K562 (cell line): ENCODE measurements around the gene SLCO2B1. TPM values are rescaled to one million over a fixed set of nuclear protein-coding genes. Genes with fewer than 3 reads are reported as not detected.
A peak's percentile ranks its signal among the peaks of the same experiment; 100 is the strongest.

ENCODE experiments used
- ATF6 ChIP-seq: sonication (generic); formaldehyde crosslinking; IDR thresholded peaks from 2 replicates; pipeline ENCODE4 v1.4.0; 2020; ENCODE audit warnings: mild to moderate bottlenecking, missing genetic modification reagents
- CCAR2 ChIP-seq: fragments of 200-400 bp; formaldehyde crosslinking; IDR thresholded peaks from 2 replicates; pipeline ENCODE4 v1.6.1; 2017; ENCODE audit warnings: mild to moderate bottlenecking, low read depth, low read length
- CTBP1 ChIP-seq: fragments of 450-650 bp; IDR thresholded peaks from 2 replicates; pipeline ENCODE4 v1.6.1; 2016; ENCODE audit warnings: borderline replicate concordance
- ESRRB ChIP-seq: fragments of 250-450 bp; sonication (Bioruptor Pico); IDR thresholded peaks from 2 replicates; pipeline ENCODE4 v1.5.0; 2020; ENCODE audit warnings: mild to moderate bottlenecking, moderate library complexity, borderline replicate concordance
- GABPB2 ChIP-seq: fragments of 250-450 bp; sonication (Bioruptor Pico); conservative IDR thresholded peaks from 2 replicates; pipeline ENCODE4 v1.5.1; 2021; ENCODE audit warnings: mild to moderate bottlenecking
- MCM3 ChIP-seq: fragments of 450-650 bp; IDR thresholded peaks from 2 replicates; pipeline ENCODE4 v1.6.1; 2016
- PHF20 ChIP-seq: fragments of 450-650 bp; IDR thresholded peaks from 2 replicates; pipeline ENCODE4 v1.6.1; 2018; ENCODE audit not compliant: partially characterized antibody
- RBM15 ChIP-seq: fragments of 200-400 bp; formaldehyde crosslinking; IDR thresholded peaks from 2 replicates; pipeline ENCODE4 v1.6.1; 2018; ENCODE audit warnings: mild to moderate bottlenecking, low read length, moderate library complexity; ENCODE audit not compliant: insufficient read depth
- SREBF1 ChIP-seq: fragments of 150-350 bp; IDR thresholded peaks from 2 replicates; pipeline ENCODE4 v1.6.1; 2014; ENCODE audit warnings: antibody characterized with exemption, low read depth, low read length, borderline replicate concordance
- STAG1 ChIP-seq: sonication (generic); formaldehyde crosslinking; IDR thresholded peaks from 2 replicates; pipeline ENCODE4 v1.5.0; 2020; ENCODE audit warnings: missing genetic modification reagents, borderline replicate concordance
- TBL1XR1 ChIP-seq, 2 experiments: IDR thresholded peaks; 2 replicates each; pipeline ENCODE4 v1.6.1; 2012; ENCODE audit warnings: improper control_type of control experiment in 2 of 2, low read length in 2 of 2, mild to moderate bottlenecking in 1 of 2
- TFAM ChIP-seq: fragments of 250-450 bp; sonication (Bioruptor Pico); conservative IDR thresholded peaks from 2 replicates; pipeline ENCODE4 v1.5.0; 2021; ENCODE audit warnings: mild to moderate bottlenecking, moderate library complexity
- U2AF1 ChIP-seq: fragments of 200-400 bp; formaldehyde crosslinking; optimal IDR thresholded peaks from 2 replicates; pipeline ENCODE3; 2017; ENCODE audit warnings: mild to moderate bottlenecking, low read depth, low read length, moderate library complexity
- USF2 ChIP-seq: sonication (generic); formaldehyde crosslinking; IDR thresholded peaks from 2 replicates; pipeline ENCODE4 v1.5.0; 2020; ENCODE audit warnings: missing genetic modification reagents
- ZBTB26 ChIP-seq: fragments of 450-650 bp; formaldehyde crosslinking; IDR thresholded peaks from 2 replicates; pipeline ENCODE4 v1.4.0; 2022; ENCODE audit warnings: missing genetic modification characterization
- ZNF121 ChIP-seq: sonication (generic); formaldehyde crosslinking; conservative IDR thresholded peaks from 2 replicates; pipeline ENCODE4 v1.8.0; 2022; ENCODE audit warnings: missing genetic modification reagents
- ZNF57 ChIP-seq: fragments of 450-650 bp; formaldehyde crosslinking; IDR thresholded peaks from 2 replicates; pipeline ENCODE4 v1.4.0; 2020; ENCODE audit warnings: mild to moderate bottlenecking, moderate library complexity
- ZNF764 ChIP-seq: fragments of 250-450 bp; sonication (Bioruptor Pico); IDR thresholded peaks from 2 replicates; pipeline ENCODE4 v1.4.0; 2020; ENCODE audit warnings: low read depth, mild to moderate bottlenecking, moderate library complexity
- polyA plus RNA-seq, 8 experiments: library from polyadenylated mRNA; depleted of rRNA in 4 of 8; stranded (reverse) in 5 of 8; unstranded in 3 of 8; fragments of >200 nt; fragmentation: Nextera tagmentation in 2 of 8; fragmentation: Illumina TruSeq in 1 of 8; extraction: Ambion mirVana in 2 of 8; extraction: Trizol in 1 of 8; gene quantifications; 2 replicates each; pipeline versions ENCODE4 v1.2.1 to v1.2.3, GENCODE V29; 2011 to 2014; ENCODE audit warnings: inconsistent platforms in 1 of 8, missing spikeins in 1 of 8
- total RNA-seq, 7 experiments: library from RNA; depleted of rRNA in 6 of 7; stranded (reverse); fragments of >200 nt in 6 of 7; fragmentation: Illumina TruSeq in 2 of 7; extraction: Trizol in 2 of 7; gene quantifications; 2 replicates each; pipeline versions ENCODE4 v1.2.1 to v1.2.3, GENCODE V29; 2011 to 2021; ENCODE audit warnings: low replicate concordance in 1 of 7
- TF ChIP-seq, protein P1 (sequence below): sonication (generic); formaldehyde crosslinking; IDR thresholded peaks from 2 replicates; pipeline ENCODE4 v1.8.0; 2023; ENCODE audit warnings: missing genetic modification reagents, mild to moderate bottlenecking, borderline replicate concordance

The SLCO2B1 gene
- total and polyA plus RNA-seq, 9 of the 15 experiments (the other 6 are each of a cell fraction or from before 2014, with no cell fraction given), result 0.70 to 14.7 (median 7.6) TPM

DNA sequence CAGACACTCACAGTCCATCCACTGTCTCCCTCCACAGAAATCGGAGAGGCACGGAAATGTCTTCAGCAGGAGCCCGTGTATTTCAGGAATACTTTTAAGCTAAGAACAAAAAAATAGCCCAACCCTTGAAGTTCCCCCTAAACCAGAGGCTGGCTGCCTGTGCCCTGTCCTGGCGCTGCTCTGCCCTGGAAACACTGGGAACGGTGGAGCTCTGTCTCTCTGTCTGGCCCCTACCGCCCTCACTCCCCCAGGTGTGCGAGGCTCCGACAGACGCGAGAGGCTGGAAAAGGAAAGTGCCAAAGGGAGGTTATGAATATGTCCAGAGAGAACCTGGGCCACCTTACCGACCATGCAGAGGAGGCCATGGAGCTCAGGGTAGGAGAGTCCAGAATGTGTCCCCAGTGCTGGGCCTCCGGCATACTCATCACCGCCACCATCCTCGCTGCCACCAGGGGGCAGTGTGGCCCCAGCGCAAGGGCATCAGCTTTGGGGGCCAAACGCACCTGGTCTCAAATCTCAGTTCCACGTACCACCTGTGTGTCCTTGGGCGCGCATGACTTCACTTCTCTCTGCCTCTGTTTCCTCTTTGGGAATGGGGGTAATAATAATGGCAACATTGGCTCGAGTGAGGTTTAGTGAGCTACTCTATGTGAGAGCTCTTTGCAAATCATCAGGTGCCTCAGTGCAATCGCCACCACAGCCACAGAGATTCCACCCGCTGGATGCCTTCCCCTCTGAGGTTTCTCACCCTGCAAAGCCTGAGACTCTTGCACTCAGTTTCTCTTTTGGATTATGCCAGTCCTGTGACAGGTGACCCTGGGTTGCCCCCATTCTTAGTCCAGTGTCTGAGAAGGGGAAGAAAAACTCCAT is 10.4 kb upstream of the SLCO2B1 start (continued):
- no peak for TF ChIP-seq U2AF1
- TF ChIP-seq STAG1 (CRISPR knock-in tag), result peak; percentile 31; the same call in 1 of the 2 replicates
- TF ChIP-seq GABPB2, result no peak
- no peak for TF ChIP-seq ZNF764 (CRISPR knock-in tag)
- TF ChIP-seq ZNF57 (CRISPR knock-in tag), result no peak
- no peak for TF ChIP-seq ESRRB (CRISPR knock-in tag)
- no peak for TF ChIP-seq SREBF1
- TF ChIP-seq PHF20, result no peak
- TF ChIP-seq RBM15, result no peak
- no peak for TF ChIP-seq TFAM (CRISPR knock-in tag)
- TF ChIP-seq CCAR2, result no peak
- peak; percentile 63; the same call in 1 of the 2 replicates for TF ChIP-seq CTBP1
- no peak for TF ChIP-seq USF2 (CRISPR knock-in tag)
- TF ChIP-seq, protein P1, sequence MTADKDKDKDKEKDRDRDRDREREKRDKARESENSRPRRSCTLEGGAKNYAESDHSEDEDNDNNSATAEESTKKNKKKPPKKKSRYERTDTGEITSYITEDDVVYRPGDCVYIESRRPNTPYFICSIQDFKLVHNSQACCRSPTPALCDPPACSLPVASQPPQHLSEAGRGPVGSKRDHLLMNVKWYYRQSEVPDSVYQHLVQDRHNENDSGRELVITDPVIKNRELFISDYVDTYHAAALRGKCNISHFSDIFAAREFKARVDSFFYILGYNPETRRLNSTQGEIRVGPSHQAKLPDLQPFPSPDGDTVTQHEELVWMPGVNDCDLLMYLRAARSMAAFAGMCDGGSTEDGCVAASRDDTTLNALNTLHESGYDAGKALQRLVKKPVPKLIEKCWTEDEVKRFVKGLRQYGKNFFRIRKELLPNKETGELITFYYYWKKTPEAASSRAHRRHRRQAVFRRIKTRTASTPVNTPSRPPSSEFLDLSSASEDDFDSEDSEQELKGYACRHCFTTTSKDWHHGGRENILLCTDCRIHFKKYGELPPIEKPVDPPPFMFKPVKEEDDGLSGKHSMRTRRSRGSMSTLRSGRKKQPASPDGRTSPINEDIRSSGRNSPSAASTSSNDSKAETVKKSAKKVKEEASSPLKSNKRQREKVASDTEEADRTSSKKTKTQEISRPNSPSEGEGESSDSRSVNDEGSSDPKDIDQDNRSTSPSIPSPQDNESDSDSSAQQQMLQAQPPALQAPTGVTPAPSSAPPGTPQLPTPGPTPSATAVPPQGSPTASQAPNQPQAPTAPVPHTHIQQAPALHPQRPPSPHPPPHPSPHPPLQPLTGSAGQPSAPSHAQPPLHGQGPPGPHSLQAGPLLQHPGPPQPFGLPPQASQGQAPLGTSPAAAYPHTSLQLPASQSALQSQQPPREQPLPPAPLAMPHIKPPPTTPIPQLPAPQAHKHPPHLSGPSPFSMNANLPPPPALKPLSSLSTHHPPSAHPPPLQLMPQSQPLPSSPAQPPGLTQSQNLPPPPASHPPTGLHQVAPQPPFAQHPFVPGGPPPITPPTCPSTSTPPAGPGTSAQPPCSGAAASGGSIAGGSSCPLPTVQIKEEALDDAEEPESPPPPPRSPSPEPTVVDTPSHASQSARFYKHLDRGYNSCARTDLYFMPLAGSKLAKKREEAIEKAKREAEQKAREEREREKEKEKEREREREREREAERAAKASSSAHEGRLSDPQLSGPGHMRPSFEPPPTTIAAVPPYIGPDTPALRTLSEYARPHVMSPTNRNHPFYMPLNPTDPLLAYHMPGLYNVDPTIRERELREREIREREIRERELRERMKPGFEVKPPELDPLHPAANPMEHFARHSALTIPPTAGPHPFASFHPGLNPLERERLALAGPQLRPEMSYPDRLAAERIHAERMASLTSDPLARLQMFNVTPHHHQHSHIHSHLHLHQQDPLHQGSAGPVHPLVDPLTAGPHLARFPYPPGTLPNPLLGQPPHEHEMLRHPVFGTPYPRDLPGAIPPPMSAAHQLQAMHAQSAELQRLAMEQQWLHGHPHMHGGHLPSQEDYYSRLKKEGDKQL, result no peak
- TF ChIP-seq ZBTB26 (CRISPR knock-in tag), result no peak
- no peak for TF ChIP-seq ZNF121 (CRISPR knock-in tag)
- TF ChIP-seq MCM3, result no peak
- no peak for TF ChIP-seq ATF6 (CRISPR knock-in tag)
- TF ChIP-seq TBL1XR1 (IDR thresholded peaks at IDR 0.05; ENCODE audit: low read length in 2 of 2), result no peak
